MM.1S (cell line): ENCODE measurements around the gene NFIX.

Experiments
- DNase-seq: peaks from one replicate; pipeline ENCODE4 v3.0.0-alpha.2; 2015
- H2AFZ ChIP-seq: fragments of 300-600 bp; sonication (generic); 2 replicates; pipeline ENCODE4 v1.6.0; 2016; ENCODE audit warnings: antibody characterized with exemption, low read length
- H3F3A ChIP-seq: fragments of 300-600 bp; sonication (generic); 2 replicates; pipeline ENCODE4 v1.6.1; 2016; ENCODE audit warnings: mild to moderate bottlenecking, antibody characterized with exemption, low read length, moderate library complexity, mixed read lengths; ENCODE audit not compliant: insufficient read depth
- H3K27ac ChIP-seq: fragments of 300-600 bp; sonication (generic); 2 replicates; pipeline ENCODE4 v1.5.1; 2016; ENCODE audit warnings: mild to moderate bottlenecking, low read length
- H3K27me3 ChIP-seq: fragments of 300-600 bp; sonication (generic); replicated peaks from 2 replicates; pipeline ENCODE4 v1.6.0; 2016; ENCODE audit warnings: low read length; ENCODE audit not compliant: insufficient read depth
- H3K36me3 ChIP-seq: fragments of 300-600 bp; sonication (generic); replicated peaks from 2 replicates; pipeline ENCODE4 v1.6.1; 2016; ENCODE audit warnings: mild to moderate bottlenecking, low read length, mixed read lengths; ENCODE audit not compliant: insufficient read depth
- H3K4me1 ChIP-seq: fragments of 300-600 bp; sonication (generic); 2 replicates; pipeline ENCODE4 v1.6.1; 2016; ENCODE audit warnings: low read length, mixed read lengths
- H3K4me2 ChIP-seq: fragments of 300-600 bp; sonication (generic); 2 replicates; pipeline ENCODE4 v1.6.0; 2016; ENCODE audit warnings: low read depth, low read length
- H3K4me3 ChIP-seq: fragments of 300-600 bp; sonication (generic); 2 replicates; pipeline ENCODE4 v1.5.1; 2016; ENCODE audit warnings: low read length, mixed read lengths
- H3K79me2 ChIP-seq: fragments of 300-600 bp; sonication (generic); 2 replicates; pipeline ENCODE4 v1.6.1; 2016; ENCODE audit warnings: mixed run types, low read length, mixed read lengths
- H3K9ac ChIP-seq: fragments of 300-600 bp; sonication (generic); 2 replicates; pipeline ENCODE4 v1.6.1; 2016; ENCODE audit warnings: low read length, mixed read lengths
- H3K9me2 ChIP-seq: fragments of 300-600 bp; sonication (generic); replicated peaks from 2 replicates; pipeline ENCODE4 v1.6.1; 2016; ENCODE audit warnings: mild to moderate bottlenecking, low read length, mixed read lengths; ENCODE audit not compliant: insufficient read depth
- H3K9me3 ChIP-seq: fragments of 300-600 bp; sonication (generic); replicated peaks from 2 replicates; pipeline ENCODE4 v1.6.1; 2016; ENCODE audit warnings: mild to moderate bottlenecking, low read length, mixed read lengths; ENCODE audit not compliant: insufficient read depth
- H4K20me1 ChIP-seq: fragments of 300-600 bp; sonication (generic); 2 replicates; pipeline ENCODE4 v1.6.1; 2016; ENCODE audit warnings: mild to moderate bottlenecking, low read length, moderate library complexity, mixed read lengths; ENCODE audit not compliant: insufficient read depth
- CTCF ChIP-seq: fragments of 300-600 bp; sonication (generic); IDR thresholded peaks from 2 replicates; pipeline ENCODE4 v1.5.1; 2016; ENCODE audit warnings: antibody characterized with exemption, low read length, mixed read lengths
- EZH2 ChIP-seq: fragments of 300-600 bp; sonication (generic); optimal IDR thresholded peaks from 2 replicates; pipeline ENCODE3; 2017; ENCODE audit warnings: low read depth, mild to moderate bottlenecking, antibody characterized with exemption, low read length, mixed read lengths
- EZH2phosphoT487 ChIP-seq: fragments of 300-600 bp; sonication (generic); IDR thresholded peaks from 2 replicates; pipeline ENCODE4 v1.6.1; 2018; ENCODE audit warnings: antibody characterized with exemption, low read length

The NFIX gene

DNA sequence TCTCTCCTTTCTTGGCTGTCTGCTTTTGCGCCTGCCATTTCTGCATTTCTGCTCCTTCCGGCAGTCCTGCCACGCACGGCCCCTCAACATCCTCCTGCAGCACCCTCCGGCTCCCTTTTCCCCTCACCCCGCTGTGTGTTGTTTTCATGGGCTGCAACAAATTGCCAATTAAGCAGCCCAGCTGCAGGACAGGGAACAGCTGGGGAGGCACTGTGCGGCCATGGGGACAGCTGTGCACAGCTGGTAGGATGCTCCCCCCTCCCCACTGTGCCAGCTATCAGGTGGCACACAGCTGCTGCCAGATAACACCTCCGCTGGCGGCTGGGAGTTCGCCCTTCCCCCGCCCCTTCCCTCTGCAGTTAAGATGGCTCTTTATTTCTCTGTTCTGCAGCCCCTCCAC, 82.0 kb downstream of the NFIX start:
- no peak overlapping the region for H3K4me3 ChIP-seq
- H3K79me2 ChIP-seq = no peaks in the 10 kb centered on the region
- no peaks in the 10 kb centered on the region for H4K20me1 ChIP-seq
- no peak overlapping the region for H3K9ac ChIP-seq
- H3K4me2 ChIP-seq = no peak overlapping the region
- H3K27ac ChIP-seq = no peak overlapping the region
- no peaks in the 10 kb centered on the region for H3F3A ChIP-seq
- no peak for TF ChIP-seq CTCF
- TF ChIP-seq EZH2phosphoT487 = no peak
- TF ChIP-seq EZH2 = no peak
- no peaks in the 10 kb centered on the region for H3K9me2 ChIP-seq
- DNase-seq = peak; percentile 27
- peaks cover 9% of the 10 kb centered on the region for H3K27me3 ChIP-seq
- no peaks in the 10 kb centered on the region for H3K9me3 ChIP-seq
- no peak overlapping the region for H2AFZ ChIP-seq
- H3K4me1 ChIP-seq = 0 out of 2 replicates have a peak, but pooled peaks cover 5% of the 10 kb centered on the region
- H3K36me3 ChIP-seq = no peaks in the 10 kb centered on the region

- Histone ChIP-seq H3K27ac (no peak overlapping the region), H3K4me2 (no peak overlapping the region), H3K4me1 (0 out of 2 replicates have a peak, but pooled peaks cover 5% of the 10 kb centered on the region), H3K4me3 (no peak overlapping the region), H3K79me2 (no peaks in the 10 kb centered on the region), H3K9me2 (no peaks in the 10 kb centered on the region), H3K9ac (no peak overlapping the region), H3F3A (no peaks in the 10 kb centered on the region), H2AFZ (no peak overlapping the region), H3K9me3 (no peaks in the 10 kb centered on the region), H4K20me1 (no peaks in the 10 kb centered on the region), H3K27me3 (peaks cover 8% of the 10 kb centered on the region), H3K36me3 (no peaks in the 10 kb centered on the region)
- TF ChIP-seq CTCF = no peak
- no peak for DNase-seq
These were observed 83.1 kb downstream of the NFIX start for GRCh38 chr19:13078381-13078780.

DNA sequence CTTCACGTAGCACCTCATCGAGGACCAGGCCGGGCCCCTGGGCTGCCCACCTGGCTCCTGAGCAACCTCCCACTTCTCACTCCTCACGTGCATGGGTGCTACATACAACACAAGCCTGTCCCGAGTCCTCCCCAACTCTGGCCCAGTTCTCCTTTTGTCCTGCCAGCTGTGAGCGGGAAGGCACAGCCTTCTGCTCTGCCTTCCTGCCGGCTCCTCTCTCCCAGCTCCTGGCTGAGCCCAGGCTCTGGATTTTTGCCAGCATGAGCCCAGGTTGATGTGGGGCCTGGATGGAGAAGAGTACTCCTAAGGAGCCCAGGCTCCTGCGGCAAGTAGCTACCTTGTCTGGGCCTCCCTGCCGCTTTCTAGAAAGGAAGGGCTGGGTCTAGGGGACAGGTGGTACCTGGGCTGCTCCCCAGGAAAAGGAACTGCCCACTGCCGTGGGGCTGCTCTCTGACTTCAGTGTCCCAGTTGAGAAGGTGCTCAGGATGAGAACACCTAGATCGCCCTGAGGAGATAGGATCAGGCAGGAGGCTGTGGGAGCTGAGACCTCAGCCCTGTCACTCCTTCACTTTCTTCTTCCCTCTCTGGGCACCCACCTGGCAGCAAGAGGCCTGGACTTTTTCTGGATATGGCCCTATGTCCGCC, 83.7 kb downstream of the NFIX start:
- Histone ChIP-seq H3K4me2 (no peak overlapping the region), H2AFZ (no peak overlapping the region), H4K20me1 (no peaks in the 10 kb centered on the region), H3K4me1 (0 out of 2 replicates have a peak, but pooled peaks cover 5% of the 10 kb centered on the region), H3K36me3 (no peaks in the 10 kb centered on the region), H3K27ac (no peak overlapping the region), H3K9me2 (no peaks in the 10 kb centered on the region), H3F3A (no peaks in the 10 kb centered on the region), H3K4me3 (no peak overlapping the region), H3K9ac (no peak overlapping the region), H3K79me2 (no peaks in the 10 kb centered on the region), H3K27me3 (peaks cover 7% of the 10 kb centered on the region), H3K9me3 (no peaks in the 10 kb centered on the region)
- no peak for TF ChIP-seq CTCF
- TF ChIP-seq EZH2phosphoT487 = no peak
- no peak for TF ChIP-seq EZH2
- no peak for DNase-seq
